ENCODE results near the gene WDR12. TPM values are rescaled to one million over a fixed set of nuclear protein-coding genes. Genes with fewer than 3 reads are reported as not detected.

WDR12 gene
- total and polyA plus RNA-seq, 12 donors, result 12.4 to 68.7 (median 38.3) TPM

- Histone ChIP-seq H3K27me3 (no peaks in the 10 kb centered on the region), H3K9me3 (replicated peaks in 1 of 3) (no peaks in the 10 kb centered on the region), H3K27ac (no peak overlapping the region), H3K36me3 (replicated peaks in 1 of 2) (peaks cover 0 to 17% of the 10 kb centered on the region in 2 donors), H3K4me1 (replicated peaks in 1 of 2) (no peaks in the 10 kb centered on the region), H3K4me3 (no peak overlapping the region)
- DNase-seq, result no peak
- WGBS, 4 donors, result 84 to 92% (median 89%) methylated on average over 7 of the region's 7 CpGs
- intact Hi-C loops (cut with DNase I), result no loop called here
- TF ChIP-seq CTCF (IDR thresholded peaks at IDR 0.05) (no peak), POLR2A (IDR thresholded peaks at IDR 0.05) (no peak)
Measured at GRCh38 chr2:202885190-202885589, 26.3 kb downstream of the WDR12 start.

DNA sequence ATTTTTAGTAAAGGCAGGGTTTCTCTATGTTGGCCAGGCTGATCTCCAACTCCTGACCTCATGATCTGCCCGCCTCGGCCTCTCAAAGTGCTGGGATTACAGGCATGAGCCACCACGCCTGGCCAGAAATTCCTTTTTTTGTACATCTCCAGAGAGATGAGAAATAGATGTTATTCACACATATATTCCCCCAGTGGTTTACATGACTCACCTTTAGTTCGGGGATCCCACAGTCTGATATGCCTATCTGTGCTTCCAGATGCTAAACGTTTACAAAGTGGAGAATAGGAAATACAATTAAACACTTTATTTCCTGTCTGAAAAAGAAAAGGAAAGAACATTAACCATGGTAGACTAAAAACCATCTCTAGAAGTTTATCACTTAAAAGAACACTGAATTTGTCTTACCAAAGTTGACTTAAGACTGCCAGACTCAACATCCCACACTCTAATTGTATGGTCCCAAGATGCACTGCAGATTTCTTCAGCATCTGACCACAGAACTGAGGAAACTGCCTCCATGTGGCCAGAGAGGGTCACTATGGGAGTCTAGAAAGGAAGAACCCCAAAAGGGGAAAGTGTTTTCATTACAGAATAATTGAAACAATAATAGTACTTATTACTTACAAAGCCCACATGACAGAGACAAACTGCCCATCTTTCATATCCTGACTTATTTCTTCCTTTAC is 27.3 kb downstream of the WDR12 start:
- no peak for DNase-seq
- peak in 1 of 6 experiments; percentile 8 for TF ChIP-seq CTCF (IDR thresholded peaks at IDR 0.05)
- no peak for TF ChIP-seq POLR2A (IDR thresholded peaks at IDR 0.05)
- Histone ChIP-seq H3K4me1 (replicated peaks in 1 of 2) (no peaks in the 10 kb centered on the region), H3K27me3 (no peaks in the 10 kb centered on the region), H3K9me3 (replicated peaks in 1 of 3) (no peaks in the 10 kb centered on the region), H3K27ac (no peak overlapping the region), H3K4me3 (no peak overlapping the region), H3K36me3 (replicated peaks in 1 of 2) (peaks cover 0 to 12% of the 10 kb centered on the region in 2 donors)
- 78 to 89% (median 83%) methylated on average over 5 of the region's 5 CpGs for WGBS, 4 donors
- intact Hi-C loops (cut with DNase I), result no loop called here

DNA sequence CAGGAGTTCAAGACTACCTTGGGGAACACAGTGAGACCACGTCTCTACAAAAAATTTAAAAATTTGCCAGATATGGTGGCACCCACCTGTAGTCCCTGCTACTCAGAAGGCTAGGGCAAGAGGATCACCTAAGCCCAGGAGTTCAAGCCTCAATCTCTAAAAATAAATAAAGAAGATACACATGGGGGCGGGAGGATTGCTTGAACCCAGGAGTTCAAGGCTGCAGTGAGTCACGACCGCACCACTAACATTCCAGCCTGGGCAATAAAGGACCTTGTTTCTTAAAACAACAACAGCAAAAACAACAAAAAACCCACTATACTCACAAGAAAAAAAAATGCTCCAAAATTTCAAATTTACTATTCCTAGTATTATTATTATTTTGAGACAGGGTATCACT is 29.9 kb downstream of the WDR12 start:
- intact Hi-C loops (cut with DNase I), result no loop called here
- peaks cover 0 to 12% of the 10 kb centered on the region in 2 donors for H3K36me3 ChIP-seq (replicated peaks in 1 of 2)
- H3K4me1 ChIP-seq (replicated peaks in 1 of 2), result no peaks in the 10 kb centered on the region
- peak in 2 of 7 donors; percentile 13 to 30 for DNase-seq
- no peak for TF ChIP-seq POLR2A (IDR thresholded peaks at IDR 0.05)
- TF ChIP-seq CTCF (IDR thresholded peaks at IDR 0.05), result no peak
- 54 to 67% (median 58%) methylated on average over 4 of the region's 4 CpGs for WGBS, 4 donors
- H3K9me3 ChIP-seq (replicated peaks in 1 of 3), result no peaks in the 10 kb centered on the region
- no peaks in the 10 kb centered on the region for H3K27me3 ChIP-seq
- H3K4me3 ChIP-seq, result no peak overlapping the region
- H3K27ac ChIP-seq, result no peak overlapping the region

- Histone ChIP-seq H3K27ac (no peak overlapping the region), H3K27me3 (no peaks in the 10 kb centered on the region), H3K4me1 (replicated peaks in 1 of 2) (no peaks in the 10 kb centered on the region), H3K9me3 (replicated peaks in 1 of 3) (no peaks in the 10 kb centered on the region), H3K36me3 (replicated peaks in 1 of 2) (no peaks in the 10 kb centered on the region), H3K4me3 (no peak overlapping the region)
- intact Hi-C loops (cut with DNase I), result loop anchor here in 1 of 2 donors (10.0 kb wide), 1 partner anchor 293 kb away; no protein-coding TSS in a partner anchor
- no peak for DNase-seq
- WGBS, 4 donors, result 96 to 100% (median 98%) methylated on average over 2 of the region's 2 CpGs
- TF ChIP-seq POLR2A (IDR thresholded peaks at IDR 0.05) (no peak), CTCF (IDR thresholded peaks at IDR 0.05) (no peak)
Measured at GRCh38 chr2:202877699-202878098, 33.8 kb downstream of the WDR12 start.

All from adrenal gland (tissue), 12 donors.